Omental fat pad (tissue), 4 donors: ENCODE data around the gene CBARP. TPM values are rescaled to one million over a fixed set of nuclear protein-coding genes. Genes with fewer than 3 reads are reported as not detected.
A peak's percentile ranks its signal among the peaks of the same experiment; 100 is the strongest.

Experiments
- ATAC-seq: fragments of 150-250 bp; one replicate; pipeline ENCODE4 v1.9.1; 2016; ENCODE audit warnings: mild to moderate bottlenecking, moderate library complexity; ENCODE audit not compliant: low FRiP score
- DNase-seq: peaks from one replicate; pipeline ENCODE4 v3.0.0-alpha.2; 2019; ENCODE audit warnings: low spot score
- total RNA-seq, 4 donors: library from RNA; depleted of rRNA; stranded (reverse); fragments of >200 nt; gene quantifications; one replicate each; pipeline ENCODE4 v1.1.0, GENCODE V29; 2016
- TF ChIP-seq, protein P1 (sequence below), 3 donors: fragments of 450-650 bp; IDR thresholded peaks; one replicate each; pipeline ENCODE4 v1.5.1; 2016 to 2017; ENCODE audit warnings: antibody characterized with exemption in 3 of 3, mild to moderate bottlenecking in 3 of 3, moderate library complexity in 2 of 3

CBARP gene
- total RNA-seq, 4 donors from 2014 or later: 0.63 to 19.6 (median 2.2) TPM; not detected in 1

DNA sequence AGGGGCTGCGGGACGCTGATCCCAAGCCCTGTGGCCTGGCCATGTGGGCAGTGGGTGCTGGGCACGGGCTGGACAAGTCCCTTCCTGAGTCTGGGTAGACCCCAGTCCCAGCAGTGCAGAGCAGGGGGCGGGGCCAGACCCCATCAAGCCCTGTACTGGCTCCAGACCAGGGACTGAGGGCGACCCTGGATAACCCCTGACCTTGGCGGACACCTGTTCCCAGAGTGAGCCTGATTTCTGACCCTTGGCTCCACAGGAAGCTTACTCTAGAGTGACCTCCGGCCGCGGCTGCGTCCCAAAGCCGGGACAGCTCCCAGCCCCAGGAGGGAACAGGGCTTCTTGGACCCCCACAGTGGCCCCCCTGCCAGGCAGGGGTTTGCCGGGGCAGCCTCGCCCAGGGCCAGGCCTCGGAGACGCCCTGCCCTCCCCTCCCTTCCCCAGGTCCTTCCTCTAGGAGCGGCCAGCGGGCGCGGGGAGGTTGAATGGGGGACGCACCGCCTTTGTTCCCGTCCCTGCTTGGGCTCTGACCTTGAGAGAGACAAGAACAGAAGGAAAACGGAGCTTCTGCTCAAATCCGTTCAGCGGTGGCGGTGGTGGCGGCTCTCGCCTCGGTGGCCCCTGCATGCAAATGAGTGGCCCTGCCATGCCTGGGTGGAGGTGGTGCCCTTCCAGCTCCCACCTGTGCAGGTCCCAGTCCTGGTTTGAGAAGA, 45.6 kb upstream of the CBARP start:
- no peak for ATAC-seq
- TF ChIP-seq, protein P1, sequence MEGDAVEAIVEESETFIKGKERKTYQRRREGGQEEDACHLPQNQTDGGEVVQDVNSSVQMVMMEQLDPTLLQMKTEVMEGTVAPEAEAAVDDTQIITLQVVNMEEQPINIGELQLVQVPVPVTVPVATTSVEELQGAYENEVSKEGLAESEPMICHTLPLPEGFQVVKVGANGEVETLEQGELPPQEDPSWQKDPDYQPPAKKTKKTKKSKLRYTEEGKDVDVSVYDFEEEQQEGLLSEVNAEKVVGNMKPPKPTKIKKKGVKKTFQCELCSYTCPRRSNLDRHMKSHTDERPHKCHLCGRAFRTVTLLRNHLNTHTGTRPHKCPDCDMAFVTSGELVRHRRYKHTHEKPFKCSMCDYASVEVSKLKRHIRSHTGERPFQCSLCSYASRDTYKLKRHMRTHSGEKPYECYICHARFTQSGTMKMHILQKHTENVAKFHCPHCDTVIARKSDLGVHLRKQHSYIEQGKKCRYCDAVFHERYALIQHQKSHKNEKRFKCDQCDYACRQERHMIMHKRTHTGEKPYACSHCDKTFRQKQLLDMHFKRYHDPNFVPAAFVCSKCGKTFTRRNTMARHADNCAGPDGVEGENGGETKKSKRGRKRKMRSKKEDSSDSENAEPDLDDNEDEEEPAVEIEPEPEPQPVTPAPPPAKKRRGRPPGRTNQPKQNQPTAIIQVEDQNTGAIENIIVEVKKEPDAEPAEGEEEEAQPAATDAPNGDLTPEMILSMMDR (IDR thresholded peaks at IDR 0.05): no peak

DNA sequence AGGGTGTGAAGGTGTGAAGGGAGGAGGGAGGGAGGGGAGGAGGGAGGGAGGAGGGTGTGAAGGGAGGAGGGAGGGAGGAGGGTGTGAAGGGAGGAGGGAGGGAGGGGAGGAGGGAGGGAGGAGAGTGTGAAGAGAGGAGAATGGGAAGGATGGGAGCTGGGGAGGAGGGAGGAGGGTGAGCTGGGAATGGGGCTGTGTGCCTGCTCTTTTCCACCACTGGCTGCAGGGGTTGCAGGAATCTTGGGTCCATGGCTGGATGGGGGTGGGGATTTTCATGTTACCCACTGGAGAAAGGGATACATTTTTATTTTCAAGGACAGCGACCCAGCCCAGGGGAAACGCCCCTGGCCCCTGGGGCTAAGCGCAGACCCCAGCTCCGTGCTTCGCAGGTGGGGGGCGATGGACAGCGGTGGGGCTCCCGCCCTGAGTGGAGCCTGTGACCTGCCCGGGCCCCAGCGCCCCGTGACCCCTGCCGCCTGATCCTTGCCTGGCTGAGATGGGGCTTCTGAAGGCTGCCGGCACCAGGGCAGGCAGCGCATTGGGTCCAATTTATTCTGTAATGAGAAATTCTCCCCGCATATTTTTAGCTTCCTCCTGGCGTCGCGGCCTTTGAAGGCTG, 44.9 kb upstream of the CBARP start:
- no peak for DNase-seq
- TF ChIP-seq, protein P1 (IDR thresholded peaks at IDR 0.05): no peak

More for the DNA sequence above, 45.6 kb upstream of the CBARP start:
- no peak for DNase-seq

DNA sequence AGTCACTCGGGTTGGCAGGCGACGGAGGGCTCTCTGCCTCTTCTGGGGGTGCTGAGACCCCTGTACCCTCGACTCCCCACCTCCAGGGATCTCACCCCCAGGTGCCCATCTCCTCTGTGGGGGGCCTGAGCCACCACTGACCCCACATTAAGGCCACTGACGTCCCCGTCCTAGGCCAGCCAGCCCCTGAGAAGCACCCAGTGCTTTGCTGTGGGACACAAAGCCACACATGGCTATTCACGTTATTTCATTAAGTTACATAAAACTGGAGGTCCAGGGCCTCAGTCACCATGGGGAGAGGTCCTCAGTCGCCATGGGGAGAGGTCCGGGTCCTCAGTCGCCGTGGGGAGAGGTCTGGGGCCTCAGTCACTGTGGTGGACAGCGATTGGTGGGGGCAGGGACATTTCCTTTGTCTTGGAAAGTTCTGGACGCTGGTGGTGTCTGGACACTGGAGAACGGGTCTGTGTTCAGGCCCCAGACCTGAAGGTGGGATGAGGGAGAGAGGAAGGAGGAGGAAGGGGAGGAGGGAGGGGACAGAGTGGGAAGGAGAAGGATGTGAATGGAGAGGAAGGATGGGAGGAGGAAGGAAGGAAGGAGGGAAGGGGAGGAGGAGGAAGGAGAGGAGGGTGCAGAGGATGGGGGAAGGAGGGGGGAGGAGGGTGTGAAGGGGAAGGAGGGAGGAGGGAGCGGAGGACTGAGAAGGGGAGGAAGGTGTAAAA, 43.9 kb upstream of the CBARP start:
- ATAC-seq (no peak), DNase-seq (no peak)
- TF ChIP-seq, protein P1 (IDR thresholded peaks at IDR 0.05): no peak

More for the DNA sequence above, 44.9 kb upstream of the CBARP start:
- no peak for ATAC-seq

DNA sequence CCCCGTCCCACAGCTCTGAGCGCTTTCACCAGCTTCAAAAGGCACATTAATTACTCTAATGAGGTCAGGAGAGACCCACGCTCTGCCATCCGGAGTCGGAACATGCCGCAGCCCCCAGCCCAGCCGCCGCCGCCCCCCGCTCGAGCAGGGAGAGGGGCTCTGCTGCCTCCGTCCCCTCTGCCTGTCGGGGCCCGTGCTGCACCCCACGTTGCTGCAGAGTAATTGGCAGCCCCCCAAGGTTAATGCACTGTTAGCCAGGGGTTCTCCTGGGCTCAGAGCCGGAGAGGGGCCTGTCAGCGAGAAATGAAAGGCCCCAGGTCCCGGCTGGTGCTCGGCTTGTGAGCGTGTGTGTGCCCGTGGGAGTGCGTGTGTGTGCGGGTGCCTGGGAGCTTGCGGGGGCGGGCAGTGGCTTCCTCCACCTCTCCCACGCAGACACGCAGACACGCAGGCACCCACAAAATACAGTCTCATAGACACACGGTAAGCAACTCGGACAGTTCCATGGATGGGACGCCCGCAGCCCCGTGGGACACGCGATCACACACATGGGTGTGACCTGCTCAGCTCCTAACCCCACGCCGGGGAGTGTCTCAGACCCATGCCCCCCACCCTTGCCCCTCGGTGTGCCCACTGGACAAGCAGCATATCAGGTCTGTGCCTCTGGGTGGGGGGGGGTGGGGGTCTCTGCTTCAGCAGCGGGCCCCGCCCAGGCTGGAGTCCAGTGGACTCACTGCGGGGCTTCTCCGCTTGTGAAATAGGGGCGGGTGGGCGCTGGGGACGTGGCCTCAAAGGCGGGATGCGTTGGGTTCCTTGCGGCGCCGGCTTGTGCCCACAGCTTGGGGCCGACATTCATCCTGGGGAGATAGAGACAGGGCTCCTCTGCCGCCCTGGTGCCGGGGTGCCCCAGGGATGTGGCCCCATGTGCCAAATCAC, 43.1 kb upstream of the CBARP start:
- TF ChIP-seq, protein P1 (IDR thresholded peaks at IDR 0.05): no peak
- DNase-seq (no peak), ATAC-seq (no peak)

DNA sequence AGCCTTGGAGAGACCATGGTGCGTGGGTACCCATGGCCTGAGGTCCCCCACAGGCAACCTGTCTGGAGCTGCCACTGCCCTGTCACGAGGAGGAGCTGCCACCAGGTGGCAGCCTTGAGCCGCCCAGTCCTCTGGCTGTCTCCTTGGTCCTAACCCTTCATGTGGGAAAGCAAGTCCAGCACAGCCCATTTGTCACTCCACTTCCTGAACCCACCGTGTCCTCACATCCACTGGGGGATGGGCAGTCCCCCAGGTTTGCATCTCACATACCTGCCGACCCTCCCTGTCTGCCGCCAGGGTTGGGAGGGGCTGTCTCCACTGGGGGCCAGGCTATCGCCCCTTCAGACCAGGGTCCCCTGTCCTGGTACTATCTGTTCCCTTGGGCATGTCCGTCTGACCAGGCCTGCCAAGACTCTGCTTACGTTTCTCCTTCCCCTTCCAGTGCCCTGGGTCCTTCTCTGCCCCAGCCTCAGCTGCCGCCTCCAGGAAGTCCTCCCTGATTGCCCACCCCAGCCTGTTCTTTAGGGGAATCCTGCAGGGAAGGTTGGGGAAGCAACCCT, 42.1 kb upstream of the CBARP start:
- ATAC-seq (peak; percentile 28), DNase-seq (no peak)
- TF ChIP-seq, protein P1 (IDR thresholded peaks at IDR 0.05): peak in 2 of 3 donors; percentile 37 to 85
